Forelimb muscle (tissue), 1 donor: Measurements from ENCODE around the gene B3GAT3. TPM values are rescaled to one million over a fixed set of nuclear protein-coding genes. Genes with fewer than 3 reads are reported as not detected.
"Not testable (repeated sequence)": the region's sequence is repeated elsewhere in the genome, so short reads cannot be mapped to it uniquely, and the experiment has no call there.

Experiments
- DNase-seq: peaks from one replicate; pipeline ENCODE4 v3.0.0-alpha.2; 2013; ENCODE audit warnings: low read depth
- polyA plus RNA-seq: library from polyadenylated mRNA; unstranded; fragments of 120-200 nt; gene quantifications from one replicate; pipeline ENCODE4 v1.2.1, GENCODE V29; 2013; ENCODE audit not compliant: insufficient read length

Gene B3GAT3
- polyA plus RNA-seq, 1 donor: 21.9 TPM

DNA sequence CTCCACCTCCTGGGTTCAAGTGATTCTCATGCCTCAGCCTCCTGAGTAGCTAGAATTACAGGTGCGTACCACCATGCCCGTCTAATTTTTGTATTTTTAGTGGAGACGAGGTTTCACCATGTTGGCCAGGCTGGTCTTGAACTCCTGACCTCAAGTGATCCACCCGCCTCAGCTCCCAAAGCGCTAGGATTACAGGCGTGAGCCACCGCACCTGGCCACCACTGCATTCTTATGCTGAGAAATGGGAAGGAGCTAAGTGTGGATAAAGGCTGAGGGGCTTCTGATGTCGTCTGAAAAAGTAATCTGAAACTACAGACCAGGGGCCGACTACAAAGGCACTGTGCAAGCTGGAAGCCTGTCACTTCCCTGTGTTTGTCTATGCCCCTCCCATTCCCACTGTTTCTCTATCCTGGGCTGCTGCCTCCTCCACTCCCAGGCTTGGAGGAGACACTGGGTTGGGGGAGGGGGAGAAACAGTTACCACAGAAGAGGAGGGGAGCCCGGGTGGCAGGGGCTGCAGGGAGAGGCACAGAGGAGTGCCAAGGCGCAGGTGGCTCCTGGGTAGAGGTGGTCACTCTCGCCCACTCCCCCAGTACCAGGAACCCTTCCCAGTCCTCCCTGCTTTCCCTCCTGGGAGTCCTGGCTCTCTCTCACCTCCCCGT, 17.2 kb downstream of the B3GAT3 start:
- DNase-seq: no peak

DNA sequence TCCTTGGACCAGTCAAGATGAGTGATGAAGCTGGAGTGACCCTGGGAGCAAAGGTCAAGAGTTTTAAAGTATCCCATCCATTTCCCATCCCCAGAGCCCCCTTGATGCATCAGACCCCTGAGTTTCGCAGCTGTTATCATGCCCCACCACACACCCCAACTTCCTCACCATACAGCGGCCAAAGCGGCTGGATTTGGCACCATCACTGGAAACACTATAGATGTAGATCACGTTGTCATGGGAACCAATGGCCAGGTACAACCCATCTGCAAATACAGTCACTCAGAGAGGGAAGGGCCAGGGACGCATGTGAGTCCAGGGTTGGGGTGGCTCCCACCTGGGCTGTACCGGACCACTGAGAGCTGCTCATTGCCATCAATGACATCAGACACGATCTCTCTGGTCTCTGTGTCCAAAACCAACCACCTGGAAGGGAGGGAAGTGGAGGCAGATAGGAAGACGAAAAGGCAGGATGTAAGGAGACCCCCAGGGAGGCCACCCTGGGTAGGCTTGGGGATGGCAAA, 17.9 kb downstream of the B3GAT3 start:
- no peak for DNase-seq

- DNase-seq: no peak
These were observed 18.7 kb downstream of the B3GAT3 start for GRCh38 chr11:62603072-62603408.

- DNase-seq: no peak
These were observed 19.4 kb downstream of the B3GAT3 start for GRCh38 chr11:62602141-62603071.

GRCh38 chr11:62601372-62602140, 20.2 kb downstream of the B3GAT3 start, which contains the start of gene MTA2:
MTA2 (minus strand) TSS chr11:62601865; CDS start chr11:62601450, 415 bp downstream.
- DNase-seq: peak; percentile 85

- no peak for DNase-seq
These were observed 20.7 kb downstream of the B3GAT3 start for GRCh38 chr11:62601122-62601371.

DNA sequence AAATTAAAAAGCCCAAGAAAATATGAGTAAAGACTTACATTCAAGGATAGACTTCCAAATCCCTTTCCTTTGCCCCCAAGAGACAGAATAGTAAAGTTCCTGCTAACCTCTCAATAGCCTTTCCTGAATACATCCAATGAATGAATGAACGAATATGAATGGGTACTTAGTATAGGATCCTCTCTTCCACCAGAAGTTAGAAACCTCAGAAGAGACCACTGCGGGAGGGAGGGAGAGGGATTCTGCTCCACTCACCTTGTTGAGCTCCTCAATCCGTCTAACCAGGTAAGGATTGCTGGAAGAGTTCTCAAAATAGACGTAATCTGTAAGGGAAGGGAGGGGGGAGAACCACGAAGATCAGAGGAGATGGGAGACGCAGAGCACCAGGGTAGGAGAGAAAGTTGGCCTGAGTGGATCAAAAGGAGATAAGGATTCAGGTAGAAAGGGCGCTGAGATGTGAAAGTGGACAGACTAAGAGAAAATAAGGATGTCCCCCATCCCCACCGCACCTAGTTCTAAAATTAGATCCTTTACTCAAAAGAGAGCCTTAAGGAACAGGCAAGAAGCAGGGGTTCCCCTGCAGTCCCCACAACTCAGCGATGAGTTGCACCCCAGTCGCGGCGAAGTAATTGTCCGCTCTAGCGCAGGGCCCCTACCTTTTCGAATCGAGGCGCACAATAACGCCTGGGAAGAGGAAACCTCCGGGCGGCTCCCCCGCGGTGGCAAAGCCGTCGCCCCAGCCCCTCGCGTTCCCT, 21.2 kb downstream of the B3GAT3 start:
- DNase-seq: no peak

DNA sequence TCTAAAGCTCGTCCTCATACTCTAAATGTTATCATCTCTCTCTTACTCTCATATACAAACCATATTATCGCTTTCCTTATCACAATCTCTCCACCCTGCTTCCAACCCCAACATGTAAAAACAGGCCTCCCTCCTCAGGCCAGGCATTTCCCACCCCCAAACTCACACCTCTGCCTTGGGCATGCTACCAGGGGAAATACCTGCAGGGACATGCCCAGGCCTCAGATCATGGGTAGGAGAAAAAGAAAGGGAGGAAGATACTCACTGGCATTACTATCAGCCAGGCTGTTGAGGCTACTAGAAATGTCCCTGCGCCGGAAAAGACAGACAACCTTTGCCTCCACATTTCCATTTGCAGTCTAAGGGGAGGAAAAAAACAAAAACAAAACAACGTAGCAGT, 21.9 kb downstream of the B3GAT3 start:
- DNase-seq: no peak

GRCh38 chr11:62599069-62599696, 22.6 kb downstream of the B3GAT3 start:
- DNase-seq: peak; percentile 94

DNA sequence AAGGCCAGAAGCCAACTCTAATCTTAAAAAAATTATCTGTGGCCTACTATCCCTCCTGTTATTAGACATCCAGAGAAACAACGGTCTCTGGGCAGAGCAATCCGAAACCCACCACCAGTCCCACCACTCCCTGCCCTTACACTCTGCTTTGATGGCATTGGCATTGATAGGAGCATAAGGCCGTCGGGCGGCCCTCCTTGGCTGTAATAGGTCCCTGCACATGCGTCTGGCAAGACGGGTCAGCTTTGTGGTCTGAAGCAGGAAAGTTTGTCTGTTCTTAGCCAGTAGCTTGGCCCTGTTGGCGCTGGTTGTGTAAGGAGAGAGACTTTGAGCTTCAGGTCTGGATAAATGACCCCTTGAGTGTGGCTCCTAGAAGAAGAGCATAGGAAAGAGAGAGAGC, 26.7 kb downstream of the B3GAT3 start:
- no peak for DNase-seq

DNA sequence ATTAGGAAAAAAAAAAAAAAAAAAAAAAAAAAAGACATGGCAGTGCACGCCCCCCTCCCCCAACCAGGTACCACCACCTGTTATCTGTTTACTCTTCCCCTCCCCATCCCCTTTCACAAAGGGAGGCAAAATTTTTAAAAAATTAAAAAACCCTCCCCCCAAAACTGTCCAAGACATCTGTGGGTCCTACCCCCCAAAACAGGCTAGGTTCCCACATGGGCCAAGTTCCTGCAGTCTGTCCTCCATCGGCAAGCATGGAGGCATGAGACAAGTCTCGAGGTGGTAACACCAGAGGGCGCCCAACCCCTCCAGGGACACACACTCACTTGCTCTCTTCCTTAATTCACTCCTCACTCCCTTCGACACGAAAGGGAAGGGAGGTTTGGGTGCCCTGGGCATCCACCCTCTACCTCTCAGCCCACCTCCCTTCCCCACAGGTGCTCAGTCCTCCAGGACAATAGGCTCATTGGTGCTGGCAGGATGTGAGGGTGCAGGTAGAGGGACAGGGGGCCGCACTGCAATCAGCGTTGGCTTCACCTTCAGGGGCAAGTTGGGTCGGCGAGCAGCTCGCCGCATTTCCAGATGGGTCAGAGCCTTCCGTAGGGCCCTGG, 28.2 kb downstream of the B3GAT3 start:
- no peak for DNase-seq

DNA sequence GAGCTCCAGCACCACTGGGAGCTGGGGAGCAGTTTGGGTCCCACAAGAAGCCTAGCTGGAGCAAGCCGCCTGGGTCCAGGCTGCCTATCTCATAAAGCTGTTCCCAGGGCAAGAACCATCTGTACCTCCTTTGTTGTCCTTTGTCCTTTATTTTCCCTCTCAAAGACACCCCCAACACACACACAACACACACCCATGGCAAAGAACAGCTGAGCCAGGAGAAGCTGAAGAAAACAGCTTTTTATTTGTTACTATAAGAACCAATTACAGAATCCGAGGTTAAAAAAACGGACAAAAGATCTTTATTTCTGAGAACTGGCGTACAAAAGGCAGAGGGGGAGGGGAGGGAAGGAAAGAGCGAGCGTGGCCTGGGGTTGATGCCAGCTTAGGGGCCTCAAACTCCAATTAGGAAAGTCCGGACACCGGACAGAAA, 28.8 kb downstream of the B3GAT3 start:
- DNase-seq: no peak

DNA sequence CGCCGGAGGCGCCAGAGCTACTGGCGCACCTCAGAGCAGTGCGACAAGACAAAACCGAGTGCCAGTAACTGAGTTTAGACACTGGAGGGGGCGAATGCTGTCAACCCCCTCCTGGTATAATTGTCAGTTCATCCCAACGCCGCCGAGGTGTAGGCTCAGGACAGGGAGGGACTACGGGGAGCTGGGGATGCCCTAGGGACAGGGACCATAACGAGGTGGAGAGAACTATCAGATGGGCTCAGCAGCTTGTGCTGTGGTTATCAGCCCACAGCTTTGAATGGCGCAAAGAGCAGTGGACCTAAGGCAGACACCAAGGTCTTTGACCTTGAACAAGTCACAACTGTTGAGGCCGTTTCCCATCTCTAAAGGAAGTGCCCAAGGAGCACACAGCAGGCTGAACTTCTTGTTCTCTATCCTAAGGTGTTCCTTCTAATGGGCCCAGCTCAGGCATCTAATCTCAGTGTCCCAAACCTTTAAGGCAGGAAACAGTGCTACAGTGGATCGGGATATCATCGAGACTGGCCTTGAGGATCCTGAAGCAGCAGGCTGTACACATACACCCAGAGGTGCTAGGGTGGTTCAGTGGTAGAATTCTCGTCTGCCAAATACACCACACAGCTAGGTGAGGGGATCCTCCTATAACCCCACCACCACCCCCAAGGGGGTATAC, 29.5 kb downstream of the B3GAT3 start:
- DNase-seq: no peak

DNA sequence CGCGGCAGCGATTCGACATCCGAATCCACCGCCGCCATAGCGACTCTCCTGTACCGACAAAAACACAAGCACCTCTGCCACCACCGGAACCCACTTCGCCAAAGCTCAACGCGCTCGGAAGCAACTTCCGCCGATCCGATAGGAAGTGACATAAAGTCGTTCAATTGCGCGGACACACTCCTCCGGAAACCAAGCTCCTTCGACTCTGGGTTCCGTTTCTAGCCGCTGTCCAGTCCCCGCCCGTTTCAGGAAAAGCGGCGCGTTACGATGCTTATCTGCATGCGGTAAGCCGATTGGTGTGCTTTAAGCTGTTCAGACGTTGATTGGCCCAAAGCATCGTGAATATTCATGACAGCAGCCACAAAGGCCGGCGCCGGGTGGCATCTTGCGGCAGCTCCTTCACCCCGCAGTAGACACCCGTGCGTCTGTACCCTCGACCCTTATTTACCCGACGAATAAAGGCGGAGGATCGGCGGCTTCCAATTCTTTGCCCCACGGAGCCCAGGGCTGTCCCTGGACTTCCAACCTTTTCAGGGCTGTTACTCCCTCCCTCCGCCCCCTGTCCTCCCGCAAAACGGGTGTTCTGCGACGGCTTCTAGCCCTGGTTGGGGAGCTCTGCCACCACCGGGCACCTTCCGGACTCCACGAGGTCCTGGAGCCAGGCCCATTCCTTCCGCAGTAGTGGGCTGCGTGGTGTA, 30.2 kb downstream of the B3GAT3 start, which contains the start of gene TUT1:
Gene TUT1 (minus strand): TSS at position 76 of the 698 bp plus-strand sequence. CDS start 38 bp downstream, at position 38.
- peak; percentile 98 for DNase-seq

- no peak for DNase-seq
These were observed 32.7 kb downstream of the B3GAT3 start for GRCh38 chr11:62588966-62589637.

DNA sequence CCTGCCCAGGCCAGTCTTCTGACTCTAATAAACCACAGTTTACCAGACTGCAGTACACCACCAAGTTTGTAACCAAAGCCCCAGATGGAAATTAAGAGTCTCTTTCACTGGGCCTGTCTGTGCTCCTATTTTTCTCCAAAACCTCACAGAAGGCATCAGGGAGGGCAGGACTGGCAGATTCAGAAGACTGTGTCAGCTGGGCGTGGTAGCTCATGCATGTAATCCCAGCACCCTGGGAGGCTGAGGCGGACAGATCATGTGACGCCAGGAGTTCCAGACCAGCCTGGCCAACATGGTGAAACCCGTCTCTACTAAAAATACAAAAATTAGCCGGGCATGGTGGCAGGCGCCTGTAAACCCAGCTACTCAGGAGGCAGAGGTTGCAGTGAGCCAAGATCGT, 36.4 kb downstream of the B3GAT3 start:
- not testable (repeated sequence) for DNase-seq

DNA sequence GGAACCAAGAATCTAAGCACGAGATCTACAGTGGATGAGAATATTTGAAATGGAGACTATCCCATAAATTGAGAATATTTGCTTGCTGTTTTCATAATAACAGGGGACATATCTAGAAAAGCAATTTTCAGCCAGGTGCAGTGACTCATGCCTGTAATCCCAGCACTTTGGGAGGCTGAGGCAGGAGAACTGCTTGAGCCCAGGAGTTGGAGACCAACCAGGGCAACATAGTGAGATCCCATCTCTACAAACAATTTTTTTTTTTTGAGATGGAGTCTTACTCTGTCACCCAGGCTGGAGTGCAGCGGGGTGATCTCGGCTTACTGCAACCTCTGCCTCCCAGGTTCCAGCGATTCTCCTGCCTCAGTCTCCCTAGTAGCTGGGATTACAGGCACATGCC, 40.1 kb downstream of the B3GAT3 start:
- not testable (repeated sequence) for DNase-seq

DNA sequence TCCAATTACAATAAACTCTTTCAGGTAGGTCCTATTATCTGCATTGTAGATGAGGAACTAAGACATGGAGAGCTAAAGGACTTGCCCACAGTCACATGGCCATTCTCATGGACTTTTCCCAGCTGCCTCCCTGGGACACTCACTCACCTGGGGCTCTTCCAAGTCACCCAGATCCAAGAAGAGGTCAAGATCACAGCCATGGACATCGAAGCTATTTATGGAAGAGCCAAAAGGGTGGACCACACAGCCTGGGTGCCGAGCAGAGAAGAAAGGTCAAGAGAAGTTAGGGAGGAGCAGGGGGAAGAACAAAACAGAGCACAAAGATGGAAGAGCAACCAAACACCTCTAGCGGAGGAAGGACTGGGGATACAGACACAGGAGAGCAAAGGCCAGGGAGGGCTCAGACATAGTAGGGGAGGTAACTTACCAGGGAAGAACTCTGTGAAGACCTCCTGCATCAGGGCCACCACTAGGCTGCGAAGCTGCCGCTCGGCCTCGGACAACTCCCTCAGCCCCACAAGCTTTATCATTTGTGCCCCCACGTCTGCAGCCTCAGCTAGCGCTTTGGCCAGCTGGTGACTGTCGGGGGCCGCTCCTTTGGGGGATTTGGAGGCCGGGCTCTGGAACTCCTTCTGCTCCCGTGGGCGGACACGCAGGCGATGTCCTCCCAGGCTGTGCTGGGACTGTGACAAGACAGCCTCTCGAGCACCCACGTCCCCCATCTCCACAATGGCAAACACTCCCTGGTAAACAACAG, 40.6 kb downstream of the B3GAT3 start:
- DNase-seq: no peak
